GM21515 (cell line): Measurements from ENCODE around the gene PRKCB.

Experiments used
- ATAC-seq: cut with Tn5 transposase; IDR thresholded peaks from one replicate; pipeline ENCODE4 v1.9.1; 2021; ENCODE audit not compliant: unreplicated experiment

The PRKCB gene

DNA sequence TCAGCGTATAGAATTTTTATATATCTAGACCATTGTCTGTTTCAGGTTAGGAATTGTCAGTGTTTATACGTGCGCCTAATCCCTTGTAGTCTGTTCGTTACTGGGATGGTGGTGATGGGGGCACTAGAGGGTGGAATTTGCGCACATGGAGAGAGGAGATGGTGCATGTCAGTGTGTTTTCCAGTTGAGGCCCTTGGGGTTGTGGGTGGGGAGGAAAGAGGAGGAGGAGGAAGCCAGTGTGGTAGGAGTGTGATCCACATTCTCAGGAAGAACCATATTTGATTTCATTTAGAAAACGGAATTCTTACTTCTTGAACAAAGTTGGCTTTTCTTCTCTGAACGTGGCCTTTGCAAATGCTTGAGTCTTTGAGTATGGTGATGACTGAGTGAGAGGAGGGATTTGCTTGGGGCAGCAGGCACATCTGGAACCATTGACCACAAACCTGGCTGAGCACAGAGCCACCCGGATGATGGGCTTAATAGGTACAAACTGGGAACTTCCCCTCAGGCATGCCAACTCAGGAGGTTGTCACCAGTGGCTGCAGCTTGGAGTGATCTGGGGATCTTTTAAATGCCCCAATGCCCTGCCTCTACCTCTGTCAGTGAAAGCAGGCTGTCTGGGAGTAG, 98.9 kb downstream of the PRKCB start:
- ATAC-seq, result no peak

DNA sequence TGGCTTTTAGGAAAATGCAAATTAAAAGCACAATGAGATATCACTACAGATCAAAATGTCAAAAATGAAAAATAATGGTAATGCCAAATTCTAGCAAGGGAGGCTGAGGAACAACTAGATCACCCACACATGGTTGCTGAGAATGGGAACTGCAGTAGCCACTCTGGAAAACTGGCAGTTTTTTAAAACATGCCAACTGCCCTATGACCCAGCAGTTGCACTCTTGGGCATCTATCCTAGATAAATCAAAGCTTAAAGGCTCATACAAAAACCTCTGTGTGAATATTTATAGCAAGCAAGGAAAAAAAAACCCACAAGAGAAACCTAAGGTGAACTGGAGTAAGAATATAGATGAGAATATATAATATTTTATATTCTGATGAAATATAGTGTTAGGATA, 104.3 kb downstream of the PRKCB start:
- ATAC-seq, result no peak

DNA sequence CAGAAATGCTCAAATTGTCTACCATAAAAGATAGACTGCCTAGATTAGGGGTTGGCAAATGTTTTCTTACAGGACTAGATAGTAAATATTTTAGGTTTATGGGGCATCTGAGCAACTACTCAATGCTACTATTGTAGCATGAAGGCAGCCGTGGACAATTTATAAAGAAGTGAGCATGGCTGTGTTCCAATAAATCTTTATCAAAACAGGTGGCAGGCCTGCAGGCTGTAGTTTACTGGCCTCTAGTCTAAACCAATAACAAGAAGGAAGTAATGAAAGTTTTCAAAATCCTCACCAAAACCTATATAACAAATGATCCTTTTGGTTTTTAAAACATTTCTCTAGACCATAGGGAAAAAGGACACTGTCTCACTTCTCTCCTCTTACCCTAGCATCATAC, 105.2 kb downstream of the PRKCB start:
- no peak for ATAC-seq

DNA sequence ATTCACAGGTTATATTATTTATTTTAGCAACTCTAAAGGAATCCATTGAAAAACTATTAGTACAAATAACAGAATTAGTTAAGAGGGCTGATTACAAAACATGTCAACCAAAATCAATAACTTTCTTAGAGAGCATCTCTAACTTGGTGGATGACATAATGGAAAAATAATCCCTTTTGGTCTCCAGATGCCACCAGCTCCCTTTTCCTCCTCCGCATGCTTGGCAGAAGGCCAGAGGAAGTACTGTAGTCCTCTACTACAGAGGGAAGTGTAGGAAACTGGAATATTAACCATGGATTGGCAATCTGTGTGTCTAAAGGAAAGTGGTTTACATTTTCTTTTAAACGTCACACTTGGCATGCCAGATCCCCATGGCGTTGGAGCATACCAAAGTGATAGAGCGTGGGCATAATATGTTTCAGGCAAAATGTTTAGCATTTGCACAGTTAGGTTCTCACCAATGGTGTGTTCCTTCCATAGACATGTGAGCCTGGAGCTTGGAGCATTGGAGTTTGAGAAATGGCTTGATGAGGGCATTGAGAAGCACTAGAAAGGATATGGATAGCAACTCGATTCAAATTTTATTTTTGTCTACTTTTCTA, 106.3 kb downstream of the PRKCB start:
- ATAC-seq, result no peak

DNA sequence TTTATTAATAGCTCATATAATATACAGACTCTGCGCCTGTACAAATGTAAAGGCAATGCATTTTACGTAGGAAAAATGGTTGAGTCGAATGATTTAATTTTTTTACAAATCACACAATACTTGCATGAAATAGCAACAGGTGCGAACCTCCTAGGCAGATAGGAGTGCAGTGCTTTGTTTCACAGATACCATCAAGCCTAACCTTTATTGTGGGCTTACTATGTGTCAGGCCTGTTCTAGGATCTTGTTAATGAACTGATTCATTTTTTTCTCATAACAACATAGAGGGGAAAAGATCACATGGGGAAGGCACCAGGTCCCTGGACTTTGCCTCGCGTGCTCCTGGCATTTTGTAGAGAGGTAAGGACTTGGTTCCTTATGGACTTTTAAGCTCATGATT, 107.8 kb downstream of the PRKCB start:
- no peak for ATAC-seq

DNA sequence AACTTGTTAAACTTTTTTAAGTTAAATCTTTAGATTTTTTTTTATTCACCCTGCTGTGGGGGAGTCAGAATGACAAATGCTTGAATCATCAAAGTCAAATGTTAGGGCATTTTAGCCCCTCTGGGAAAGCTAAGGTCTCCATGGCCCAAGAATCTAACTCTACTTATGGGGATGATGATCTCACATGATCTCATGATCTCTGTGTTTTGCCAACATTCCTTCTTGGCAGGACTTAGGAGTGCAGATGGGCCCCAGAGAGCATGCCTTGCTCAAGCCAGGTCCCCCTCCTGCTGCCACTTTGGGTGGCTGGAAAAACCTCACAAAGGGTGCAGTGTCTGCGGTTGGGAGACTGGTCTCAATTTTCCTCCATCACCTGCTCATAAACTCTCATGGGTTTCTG, 108.6 kb downstream of the PRKCB start:
- ATAC-seq, result no peak

DNA sequence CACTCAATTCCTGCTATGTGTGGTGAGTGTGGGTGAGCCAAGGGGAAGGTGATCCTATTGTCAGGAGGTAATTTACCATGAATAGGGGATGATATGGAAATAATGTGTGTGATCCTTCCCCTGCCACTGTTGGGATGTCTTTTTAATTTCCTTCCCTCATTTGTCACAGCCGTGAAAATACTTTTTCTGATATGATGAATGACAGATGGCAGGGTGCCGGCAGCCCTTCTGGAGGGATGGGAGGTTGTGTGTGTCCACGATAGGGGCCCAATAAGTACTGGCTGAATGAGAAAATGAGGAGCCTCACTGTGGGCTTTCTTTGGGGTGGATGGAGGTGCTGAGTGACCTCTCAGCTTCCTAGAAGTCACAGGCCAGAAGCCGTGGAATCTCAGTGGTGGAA, 109.5 kb downstream of the PRKCB start:
- ATAC-seq, result no peak

DNA sequence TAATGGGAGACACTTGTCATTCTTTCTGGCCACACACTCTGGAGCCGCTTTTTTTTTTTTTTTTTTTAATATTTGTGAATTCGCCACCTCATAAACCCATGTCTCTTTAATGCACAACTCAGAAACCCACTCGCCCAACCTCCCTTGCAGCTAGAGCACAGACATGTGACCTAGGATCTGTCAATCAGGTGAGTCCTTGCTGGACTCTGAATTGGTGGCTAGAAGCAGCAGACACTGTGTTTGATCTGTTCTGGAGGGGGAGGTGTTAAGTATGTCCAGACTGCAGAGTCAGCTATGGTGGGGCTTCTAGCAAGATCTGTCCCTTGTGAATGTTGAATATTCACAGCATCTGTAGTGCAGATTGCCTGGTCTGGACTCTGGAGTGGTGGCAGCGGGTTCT, 112.1 kb downstream of the PRKCB start:
- no peak for ATAC-seq

DNA sequence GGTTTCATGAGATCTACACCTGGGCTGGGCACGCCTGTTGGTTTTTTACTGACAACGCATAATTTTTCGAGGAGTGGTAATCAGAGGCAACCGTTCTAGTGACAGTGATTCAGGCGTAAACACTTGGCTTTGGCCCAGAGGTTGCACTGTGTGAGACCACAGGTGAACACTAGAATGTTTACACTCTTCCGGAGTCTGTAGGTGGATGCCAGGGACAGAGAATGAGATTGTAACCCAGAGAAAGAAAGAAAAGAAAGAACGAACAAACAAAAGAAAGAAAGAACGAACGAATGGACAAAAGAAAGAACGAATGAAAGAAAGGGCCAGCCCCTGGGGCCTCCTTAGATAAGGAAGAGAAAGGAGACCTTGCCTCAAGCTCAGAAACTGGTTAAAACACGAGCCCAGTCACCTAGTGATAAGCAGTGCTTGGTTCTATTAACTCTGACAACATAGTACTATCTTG, 113.2 kb downstream of the PRKCB start:
- ATAC-seq, result no peak

DNA sequence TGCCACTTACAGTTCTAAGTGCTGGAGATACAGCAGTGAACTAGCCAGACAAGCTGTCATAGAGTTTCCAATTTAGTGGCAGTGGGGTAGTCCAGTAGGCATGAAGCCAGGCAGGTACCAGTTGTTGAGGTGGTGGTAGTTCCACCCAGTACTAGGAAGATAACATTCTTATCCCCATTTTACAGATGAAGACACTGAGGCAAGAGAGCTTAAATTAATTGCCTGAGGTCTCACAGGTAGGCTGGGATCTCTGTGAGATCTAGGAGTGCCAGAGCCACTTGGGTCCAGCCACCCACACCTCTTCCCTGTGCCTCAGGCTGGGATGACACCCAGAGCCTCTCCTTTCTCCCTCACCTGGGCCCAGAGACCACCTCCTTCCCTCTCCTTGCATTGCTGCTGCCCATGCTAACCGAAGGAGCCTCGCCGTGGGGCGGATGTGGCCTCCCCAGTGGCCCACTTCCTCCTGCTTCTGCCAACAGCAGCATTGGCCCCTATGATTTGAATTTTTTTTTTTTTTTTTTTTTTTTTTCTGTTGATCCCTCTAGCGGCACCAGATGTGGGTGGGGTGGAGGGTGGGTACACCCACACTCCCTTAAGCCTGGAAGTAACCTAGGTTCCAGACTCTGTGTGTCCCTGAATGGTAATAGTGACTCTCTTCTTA, 114.0 kb downstream of the PRKCB start:
- peak; percentile 56 for ATAC-seq

DNA sequence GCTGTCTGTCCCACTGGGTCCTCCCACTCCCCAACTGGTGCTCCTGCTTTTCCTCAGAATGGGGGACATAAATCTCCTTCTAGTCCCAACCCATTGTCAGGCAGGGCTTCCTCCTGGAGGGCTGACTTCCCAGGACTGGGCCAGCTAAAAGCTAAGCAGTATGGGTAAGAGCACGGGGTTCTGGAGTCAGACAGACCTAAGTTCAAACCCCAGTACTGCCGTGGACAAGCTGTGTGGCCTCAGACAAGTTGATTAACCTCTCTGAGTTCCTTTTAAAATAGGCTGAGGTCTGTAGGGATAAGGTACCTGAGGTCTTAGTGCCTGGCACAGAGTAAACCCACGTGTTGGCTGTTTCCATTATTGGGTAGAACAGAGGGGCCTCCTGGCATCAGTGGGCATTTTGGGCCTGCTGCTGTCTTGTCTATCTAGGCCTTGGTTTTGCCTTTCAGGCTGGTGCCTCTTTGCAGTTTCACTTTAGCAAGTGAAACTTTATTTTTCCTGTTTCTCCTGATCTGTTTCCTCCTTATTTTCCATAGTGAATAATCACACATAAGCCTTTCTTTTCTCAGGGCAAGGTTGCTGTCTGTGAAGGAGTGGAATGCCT, 114.6 kb downstream of the PRKCB start:
- ATAC-seq, result no peak

DNA sequence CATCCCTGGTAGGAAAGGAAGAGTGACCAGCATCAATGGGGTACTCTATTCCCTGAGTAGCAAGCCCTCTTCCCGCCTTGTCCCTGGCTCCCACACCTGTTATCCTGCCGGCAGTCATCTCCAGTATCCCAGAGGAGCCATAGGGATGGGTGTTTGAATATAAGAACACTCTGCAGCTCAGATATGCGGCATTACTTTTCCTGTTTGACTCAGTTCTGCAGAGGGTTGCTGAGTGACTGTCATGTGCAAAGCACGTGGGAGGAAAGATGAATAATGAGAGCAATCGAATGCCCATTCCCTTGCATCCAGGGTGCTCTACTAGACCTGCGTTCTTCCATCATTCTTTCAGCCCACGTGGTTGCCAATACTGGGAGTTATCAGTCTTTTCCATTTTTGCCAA, 115.1 kb downstream of the PRKCB start:
- no peak for ATAC-seq

DNA sequence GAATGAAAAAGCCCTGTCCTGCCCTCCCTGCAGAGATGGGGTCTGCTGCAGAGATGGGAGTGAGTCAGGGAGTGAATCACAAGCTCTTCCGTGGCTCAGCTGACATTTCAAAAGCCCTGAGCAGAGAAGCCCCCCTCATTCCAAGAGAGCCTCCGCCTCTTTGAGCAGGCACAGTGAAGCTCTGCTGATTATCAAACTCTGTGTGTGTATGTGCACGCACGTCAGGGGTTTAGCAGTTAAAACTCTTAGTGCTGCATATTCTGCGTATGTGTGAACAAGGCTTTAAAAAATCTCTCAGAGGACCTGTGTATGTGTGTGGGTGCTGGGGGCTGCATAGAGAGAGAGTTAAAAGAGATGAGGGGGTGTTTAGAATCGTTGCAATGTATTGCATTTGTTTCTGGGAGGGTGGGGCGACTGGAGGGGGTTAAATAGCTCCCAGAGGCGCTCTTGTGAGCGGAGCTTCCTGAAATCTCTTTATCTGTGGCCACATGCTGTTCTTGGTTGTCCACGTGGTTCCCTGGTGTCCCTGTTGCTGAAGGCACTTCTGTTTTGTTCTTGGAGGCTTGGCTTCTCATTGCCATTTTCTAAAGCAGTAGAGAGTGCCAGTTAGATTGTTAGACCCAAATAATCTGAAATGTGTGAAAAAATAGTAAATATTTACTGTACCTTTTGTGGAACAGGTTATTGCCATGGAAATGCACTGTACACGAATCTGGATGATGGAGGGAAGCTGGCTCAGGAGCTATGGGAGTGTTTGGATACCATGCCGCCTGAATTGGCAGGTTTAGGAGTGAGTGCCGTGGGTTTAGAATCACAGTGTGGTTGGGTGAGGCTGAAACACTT, 116.6 kb downstream of the PRKCB start:
- ATAC-seq, result no peak

DNA sequence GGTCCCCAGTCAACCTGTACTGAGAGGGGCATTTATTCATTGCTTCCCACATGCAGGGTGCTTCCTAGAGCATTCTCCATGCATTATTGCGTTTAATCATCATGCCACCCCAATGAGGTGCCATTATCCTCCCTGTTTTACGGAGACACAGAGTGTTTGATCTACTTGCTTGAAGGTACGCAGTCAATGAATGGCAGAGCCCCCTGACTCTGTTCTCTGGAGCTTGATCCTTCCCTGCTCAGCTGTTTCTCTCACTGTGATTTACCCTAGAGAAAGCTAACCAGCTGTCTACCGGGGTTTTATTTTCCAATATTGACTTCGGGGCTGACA, 117.2 kb downstream of the PRKCB start:
- no peak for ATAC-seq

DNA sequence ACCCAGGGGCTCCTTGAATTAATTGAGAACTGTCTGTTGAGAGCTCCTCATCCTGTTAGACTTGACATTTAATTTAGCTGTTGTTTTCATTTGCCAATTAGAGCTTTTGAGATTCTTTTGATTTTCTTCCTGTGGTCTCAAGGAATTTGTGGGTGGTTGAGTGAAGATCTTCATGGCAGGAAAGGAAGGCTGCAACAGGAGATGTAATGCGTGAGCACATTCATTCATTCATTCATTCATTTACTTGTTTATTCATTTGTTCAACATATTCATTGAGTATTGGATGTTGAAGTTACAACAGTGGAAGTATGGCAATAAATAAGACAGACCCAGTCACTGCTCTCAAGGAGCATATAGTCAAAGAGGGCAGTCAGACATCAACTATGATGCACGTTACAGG, 117.7 kb downstream of the PRKCB start:
- no peak for ATAC-seq

DNA sequence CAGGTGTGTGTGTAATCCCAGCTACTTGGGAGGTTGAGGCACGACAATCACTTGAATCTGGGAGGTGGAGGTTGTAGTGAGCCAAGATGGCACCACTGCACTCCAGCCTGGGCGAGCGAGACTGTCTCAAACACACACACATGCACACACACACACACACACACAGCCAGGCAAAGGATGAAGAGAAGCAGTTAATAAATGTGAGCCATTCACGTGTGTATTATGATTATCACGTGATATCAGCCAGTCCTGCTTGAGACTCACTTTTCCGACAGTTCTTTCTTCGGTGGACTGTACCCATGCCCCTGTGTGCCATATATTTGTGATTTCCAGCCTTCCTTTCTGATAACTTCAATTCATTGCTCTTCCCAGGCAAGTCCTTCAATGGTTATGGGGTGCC, 119.3 kb downstream of the PRKCB start:
- no peak for ATAC-seq

DNA sequence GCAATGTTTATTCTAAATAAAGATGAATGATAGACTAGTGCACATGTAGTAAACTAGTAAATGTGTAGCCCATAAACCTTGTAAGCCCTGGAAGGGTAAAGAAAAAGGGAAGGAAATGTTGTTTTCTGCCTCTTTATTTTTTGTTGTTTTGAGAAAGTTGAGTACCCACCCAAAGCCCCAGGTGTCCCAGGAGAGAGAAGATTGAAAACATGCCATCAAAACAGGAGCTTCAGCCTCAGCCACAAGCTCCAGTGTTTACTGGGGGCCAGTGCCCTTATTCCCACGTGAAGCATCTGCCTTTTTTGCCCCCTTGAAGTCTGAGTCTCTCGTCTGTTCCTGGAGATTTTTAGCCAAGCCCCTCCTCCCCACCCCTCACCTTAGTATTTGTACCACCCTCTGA, 121.5 kb downstream of the PRKCB start:
- ATAC-seq, result no peak

DNA sequence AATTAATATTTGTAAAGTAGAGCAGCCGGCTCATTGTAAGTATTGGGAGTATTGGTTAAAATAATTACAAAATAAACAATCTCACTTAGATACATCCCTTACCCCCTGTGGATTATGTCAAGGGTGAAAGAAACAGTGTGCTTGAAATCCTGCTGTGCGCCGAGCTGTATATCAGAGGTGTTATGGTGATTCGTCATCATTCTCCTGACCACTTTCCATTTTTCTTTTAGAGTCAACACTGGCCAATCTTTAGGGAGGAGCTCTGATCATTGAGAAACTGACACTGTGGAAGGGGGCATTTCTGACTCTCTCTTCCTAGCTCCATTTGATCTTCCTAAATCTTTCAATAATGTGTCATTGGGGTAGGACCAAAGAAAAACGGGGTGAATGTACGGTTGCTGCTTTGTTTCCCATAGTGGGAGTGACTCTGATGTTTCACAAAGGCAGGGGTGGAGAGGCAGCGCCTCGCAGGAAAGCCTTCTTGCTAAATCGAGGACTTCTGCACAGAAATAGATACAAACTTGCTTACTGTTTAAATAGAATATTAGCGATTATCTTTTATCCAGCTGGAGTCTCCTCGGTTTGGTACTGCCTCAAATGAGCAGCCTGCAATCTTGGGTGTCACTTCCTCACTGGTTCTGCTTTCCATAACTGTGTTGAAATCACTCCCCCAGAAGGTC, 123.4 kb downstream of the PRKCB start:
- no peak for ATAC-seq

DNA sequence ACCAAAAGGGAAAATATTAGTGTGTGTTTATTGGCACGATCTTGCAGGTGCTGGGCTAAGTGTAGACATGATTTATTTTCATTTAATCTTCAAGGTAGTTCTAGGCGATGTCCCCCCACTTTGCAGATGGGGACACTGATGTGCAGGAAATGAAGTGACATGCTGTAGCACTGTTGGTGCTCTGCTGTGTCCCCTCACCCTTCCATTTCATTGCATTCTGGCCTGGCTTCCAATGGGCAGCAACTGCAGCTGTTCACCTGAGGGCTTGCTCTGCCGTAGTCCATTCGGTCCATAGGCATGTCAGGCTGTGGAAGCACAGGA, 123.9 kb downstream of the PRKCB start:
- no peak for ATAC-seq

DNA sequence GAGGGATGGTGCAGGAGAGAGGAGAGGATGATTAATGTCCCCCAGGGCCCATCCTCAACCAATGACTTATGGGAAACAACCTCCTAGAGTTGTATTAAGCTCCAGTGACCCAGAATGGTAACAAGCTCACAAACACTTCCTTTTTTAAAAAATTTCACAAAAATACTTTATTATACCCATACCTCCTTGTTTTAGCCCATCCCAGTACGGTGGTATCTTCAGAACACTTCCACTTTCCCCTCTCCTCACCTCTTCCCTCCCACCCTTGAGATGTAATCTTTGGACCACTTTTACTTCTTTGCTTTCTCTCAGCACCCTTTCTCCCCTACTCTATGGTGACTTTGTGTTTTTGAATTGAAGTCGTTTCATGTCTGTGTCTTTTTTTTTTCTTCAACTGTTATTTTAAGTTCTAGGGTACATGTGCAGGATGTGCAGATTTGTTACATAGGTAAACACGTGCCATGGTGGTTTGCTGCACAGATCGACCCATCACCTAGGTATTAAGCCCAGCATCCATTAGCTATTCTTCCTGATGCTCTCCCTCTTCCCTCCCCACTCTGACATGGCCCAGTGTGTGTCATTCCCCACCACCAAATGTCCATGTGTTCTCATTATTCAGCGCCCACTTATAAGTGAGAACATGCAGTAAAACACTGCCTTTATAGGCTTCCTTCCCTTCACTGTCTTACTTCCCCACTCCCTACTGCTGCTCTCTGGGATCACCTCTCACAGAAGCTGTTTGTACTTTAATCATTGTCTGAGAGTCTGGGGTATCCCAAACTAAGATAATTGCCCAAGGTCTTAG, 124.5 kb downstream of the PRKCB start:
- no peak for ATAC-seq
